Thyroid gland (tissue), 4 donors: ENCODE data around the gene DOP1B.

Experiments
- POLR2A ChIP-seq, 2 donors: fragments of 450-650 bp; IDR thresholded peaks; one replicate each; pipeline ENCODE4 v1.6.1; 2017; ENCODE audit warnings: antibody characterized with exemption in 2 of 2, mild to moderate bottlenecking in 2 of 2, moderate library complexity in 1 of 2
- TF ChIP-seq, protein P1 (sequence below), 6 experiments: fragments of 200-600 bp in 3 of 6; fragments of 450-650 bp in 3 of 6; sonication (generic) in 3 of 6; IDR thresholded peaks; one replicate each; pipeline ENCODE4 v1.5.1; 2016 to 2019; ENCODE audit warnings: antibody characterized with exemption in 6 of 6, mild to moderate bottlenecking in 2 of 6, inconsistent platforms in 1 of 6, moderate library complexity in 1 of 6

DNA sequence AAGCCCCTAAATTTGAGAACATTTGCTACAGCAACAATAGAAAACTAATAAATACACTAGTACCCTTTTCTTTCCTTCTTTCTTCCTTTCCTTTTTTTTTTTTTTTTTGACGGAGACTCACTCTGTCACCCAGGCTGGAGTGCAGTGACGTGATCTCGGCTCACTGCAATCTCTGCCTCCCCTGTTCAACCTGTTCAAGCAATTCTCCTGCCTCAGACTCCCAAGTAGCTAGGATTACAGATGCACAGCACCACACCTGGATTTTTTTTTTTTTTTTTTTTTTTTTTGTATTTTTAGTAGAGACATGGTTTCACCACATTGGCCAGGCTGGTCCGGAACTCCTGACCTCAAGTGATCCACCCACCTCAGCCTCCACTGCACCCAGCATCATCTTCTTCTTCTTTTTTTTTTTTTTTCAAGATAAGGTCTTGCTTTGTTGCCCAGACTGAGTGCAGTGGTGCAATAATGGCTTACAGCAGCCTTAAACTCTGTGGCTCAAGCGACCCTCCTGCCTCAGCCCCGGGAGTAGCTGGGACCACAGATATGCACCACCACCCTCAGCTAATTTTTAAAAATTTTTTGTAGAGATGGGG lies 41.4 kb upstream of the DOP1B start:
- TF ChIP-seq, protein P1, sequence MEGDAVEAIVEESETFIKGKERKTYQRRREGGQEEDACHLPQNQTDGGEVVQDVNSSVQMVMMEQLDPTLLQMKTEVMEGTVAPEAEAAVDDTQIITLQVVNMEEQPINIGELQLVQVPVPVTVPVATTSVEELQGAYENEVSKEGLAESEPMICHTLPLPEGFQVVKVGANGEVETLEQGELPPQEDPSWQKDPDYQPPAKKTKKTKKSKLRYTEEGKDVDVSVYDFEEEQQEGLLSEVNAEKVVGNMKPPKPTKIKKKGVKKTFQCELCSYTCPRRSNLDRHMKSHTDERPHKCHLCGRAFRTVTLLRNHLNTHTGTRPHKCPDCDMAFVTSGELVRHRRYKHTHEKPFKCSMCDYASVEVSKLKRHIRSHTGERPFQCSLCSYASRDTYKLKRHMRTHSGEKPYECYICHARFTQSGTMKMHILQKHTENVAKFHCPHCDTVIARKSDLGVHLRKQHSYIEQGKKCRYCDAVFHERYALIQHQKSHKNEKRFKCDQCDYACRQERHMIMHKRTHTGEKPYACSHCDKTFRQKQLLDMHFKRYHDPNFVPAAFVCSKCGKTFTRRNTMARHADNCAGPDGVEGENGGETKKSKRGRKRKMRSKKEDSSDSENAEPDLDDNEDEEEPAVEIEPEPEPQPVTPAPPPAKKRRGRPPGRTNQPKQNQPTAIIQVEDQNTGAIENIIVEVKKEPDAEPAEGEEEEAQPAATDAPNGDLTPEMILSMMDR (IDR thresholded peaks at IDR 0.05) = no peak
- TF ChIP-seq POLR2A (IDR thresholded peaks at IDR 0.05) = no peak
